Measurements from ENCODE around the gene FCHSD2. TPM values are rescaled to one million over a fixed set of nuclear protein-coding genes. Genes with fewer than 3 reads are reported as not detected.

Gene FCHSD2
- total RNA-seq, 3 donors from 2014 or later (not counting 1 experiment from before 2014, with no cell fraction given), result 39.4 to 59.1 (median 42.1) TPM

DNA sequence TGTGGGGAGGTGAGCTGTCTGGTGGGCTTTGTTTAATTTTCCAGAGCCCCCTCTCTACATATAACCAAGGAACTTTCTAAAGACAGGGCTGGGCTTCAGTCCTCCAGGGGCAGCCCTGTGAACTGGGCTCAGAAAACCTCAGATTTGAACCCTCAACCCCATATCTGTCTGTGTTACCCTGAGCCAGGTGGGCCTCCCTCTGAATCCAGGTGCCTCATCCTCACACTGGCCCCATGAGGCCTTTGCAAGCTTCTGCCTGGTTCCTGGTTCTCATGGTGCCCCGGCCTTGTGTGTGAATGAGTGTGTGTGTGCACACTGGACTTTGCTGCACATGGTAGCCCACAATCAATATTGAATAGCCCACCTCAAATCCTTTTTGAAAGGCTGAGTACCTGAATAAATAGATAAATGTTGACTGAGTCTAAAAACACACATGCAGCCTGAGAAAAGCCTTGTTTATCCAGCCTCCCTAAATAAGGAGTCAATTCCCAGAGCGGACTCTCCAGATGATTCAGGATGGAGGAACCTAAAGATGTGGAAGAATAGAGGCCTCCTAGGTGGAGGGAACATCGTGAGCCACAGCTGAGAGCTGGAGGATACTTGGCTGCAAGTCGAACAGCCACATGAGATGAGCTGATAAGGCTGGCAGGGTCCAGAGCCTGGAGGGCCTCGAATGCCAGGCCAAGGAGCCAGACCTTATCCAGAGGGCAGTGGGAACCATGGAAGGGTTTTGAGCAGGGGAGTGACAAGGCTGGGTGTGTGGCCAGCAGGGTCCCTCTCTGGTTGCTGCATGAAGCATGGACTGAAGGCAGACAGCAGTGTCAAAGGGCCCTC is 47.8 kb upstream of the FCHSD2 start:
- Histone ChIP-seq H3K27me3 (ENCODE audit: control insufficient read depth, insufficient read depth, low read length) (no peaks in the 10 kb centered on the region), H3K4me3 (ENCODE audit: low read length) (no peak overlapping the region), H3K9me3 (ENCODE audit: control insufficient read depth, insufficient read depth, low read length) (no peaks in the 10 kb centered on the region), H3K27ac (ENCODE audit: low read length) (no peak overlapping the region), H3K4me1 (ENCODE audit: control insufficient read depth, insufficient read depth, low read length) (peaks cover 44% of the 10 kb centered on the region), H3K36me3 (ENCODE audit: control insufficient read depth, insufficient read depth, low read length) (no peaks in the 10 kb centered on the region)
- WGBS (ENCODE audit: insufficient coverage), result 70% methylated on average over 5 of the region's 5 CpGs
- H3K4me3 Mint-ChIP-seq, result no peak overlapping the region
- peaks cover 0 to 4% of the 10 kb centered on the region in 2 donors for H3K27me3 Mint-ChIP-seq (ENCODE audit: low read depth in 2 of 2)
- peak overlapping the region in 1 of 2 donors; percentile 33 for H3K27ac Mint-ChIP-seq
- ATAC-seq, result no peak
- DNase-seq, result no peak
- peaks cover 4% of the 10 kb centered on the region in 2 donors for H3K4me1 Mint-ChIP-seq
- TF ChIP-seq, protein P1, sequence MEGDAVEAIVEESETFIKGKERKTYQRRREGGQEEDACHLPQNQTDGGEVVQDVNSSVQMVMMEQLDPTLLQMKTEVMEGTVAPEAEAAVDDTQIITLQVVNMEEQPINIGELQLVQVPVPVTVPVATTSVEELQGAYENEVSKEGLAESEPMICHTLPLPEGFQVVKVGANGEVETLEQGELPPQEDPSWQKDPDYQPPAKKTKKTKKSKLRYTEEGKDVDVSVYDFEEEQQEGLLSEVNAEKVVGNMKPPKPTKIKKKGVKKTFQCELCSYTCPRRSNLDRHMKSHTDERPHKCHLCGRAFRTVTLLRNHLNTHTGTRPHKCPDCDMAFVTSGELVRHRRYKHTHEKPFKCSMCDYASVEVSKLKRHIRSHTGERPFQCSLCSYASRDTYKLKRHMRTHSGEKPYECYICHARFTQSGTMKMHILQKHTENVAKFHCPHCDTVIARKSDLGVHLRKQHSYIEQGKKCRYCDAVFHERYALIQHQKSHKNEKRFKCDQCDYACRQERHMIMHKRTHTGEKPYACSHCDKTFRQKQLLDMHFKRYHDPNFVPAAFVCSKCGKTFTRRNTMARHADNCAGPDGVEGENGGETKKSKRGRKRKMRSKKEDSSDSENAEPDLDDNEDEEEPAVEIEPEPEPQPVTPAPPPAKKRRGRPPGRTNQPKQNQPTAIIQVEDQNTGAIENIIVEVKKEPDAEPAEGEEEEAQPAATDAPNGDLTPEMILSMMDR (IDR thresholded peaks at IDR 0.05), result no peak
- intact Hi-C loops (cut with micrococcal nuclease), result loop anchor here (2.0 kb wide), 1 partner anchor 145 kb away; no protein-coding TSS in a partner anchor
- no peaks in the 10 kb centered on the region for H3K9me3 Mint-ChIP-seq
- no peaks in the 10 kb centered on the region for H3K36me3 Mint-ChIP-seq

DNA sequence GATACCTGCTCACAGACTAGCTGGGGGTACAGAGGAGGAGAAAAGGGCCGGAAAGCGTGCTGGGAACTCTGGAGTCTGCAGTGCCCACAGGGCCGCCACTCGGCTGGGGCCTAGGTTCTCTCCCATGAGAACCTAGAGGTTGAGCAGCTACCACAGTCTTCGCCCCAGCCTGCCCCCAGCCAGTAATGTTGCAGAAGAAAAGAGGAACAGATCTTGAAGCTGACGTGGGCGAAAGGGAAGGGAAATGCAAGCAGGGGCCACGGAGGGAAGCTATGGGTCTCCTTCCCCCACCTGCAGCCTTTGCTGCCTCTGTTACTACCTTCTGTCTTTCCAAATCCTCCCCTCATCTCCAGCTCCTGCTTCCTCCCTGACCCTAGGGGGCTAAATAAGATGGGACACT is 47.2 kb upstream of the FCHSD2 start:
- peaks cover 5 to 6% of the 10 kb centered on the region in 2 donors for H3K4me1 Mint-ChIP-seq
- H3K9me3 Mint-ChIP-seq, result no peaks in the 10 kb centered on the region
- Histone ChIP-seq H3K4me1 (ENCODE audit: control insufficient read depth, insufficient read depth, low read length) (peaks cover 44% of the 10 kb centered on the region), H3K27ac (ENCODE audit: low read length) (peak overlapping the region; percentile 55), H3K36me3 (ENCODE audit: control insufficient read depth, insufficient read depth, low read length) (no peaks in the 10 kb centered on the region), H3K4me3 (ENCODE audit: low read length) (no peak overlapping the region), H3K27me3 (ENCODE audit: control insufficient read depth, insufficient read depth, low read length) (no peaks in the 10 kb centered on the region), H3K9me3 (ENCODE audit: control insufficient read depth, insufficient read depth, low read length) (no peaks in the 10 kb centered on the region)
- TF ChIP-seq, protein P1 (IDR thresholded peaks at IDR 0.05), result no peak
- no peaks in the 10 kb centered on the region for H3K36me3 Mint-ChIP-seq
- peak in 2 of 3 donors; percentile 26 to 65 for ATAC-seq
- H3K27ac Mint-ChIP-seq, result peak overlapping the region in 1 of 2 donors; percentile 33
- intact Hi-C loops (cut with micrococcal nuclease), result no loop called here
- peaks cover 3 to 7% of the 10 kb centered on the region in 2 donors for H3K27me3 Mint-ChIP-seq (ENCODE audit: low read depth in 2 of 2)
- 26% methylated on average over 8 of the region's 8 CpGs for WGBS (ENCODE audit: insufficient coverage)
- no peak for DNase-seq
- H3K4me3 Mint-ChIP-seq, result no peak overlapping the region

- peaks cover 44% of the 10 kb centered on the region for H3K4me1 ChIP-seq (ENCODE audit: control insufficient read depth, insufficient read depth, low read length)
- intact Hi-C loops (cut with micrococcal nuclease), result no loop called here
- no peaks in the 10 kb centered on the region for H3K36me3 ChIP-seq (ENCODE audit: control insufficient read depth, insufficient read depth, low read length)
- no peak overlapping the region for H3K4me3 ChIP-seq (ENCODE audit: low read length)
- 94% methylated on average over 4 of the region's 4 CpGs for WGBS (ENCODE audit: insufficient coverage)
- Mint-ChIP-seq H3K27me3 (ENCODE audit: low read depth in 2 of 2) (peaks cover 8 to 9% of the 10 kb centered on the region in 2 donors), H3K9me3 (no peaks in the 10 kb centered on the region), H3K36me3 (no peaks in the 10 kb centered on the region), H3K27ac (no peak overlapping the region), H3K4me1 (peaks cover 5 to 6% of the 10 kb centered on the region in 2 donors), H3K4me3 (no peak overlapping the region)
- H3K27me3 ChIP-seq (ENCODE audit: control insufficient read depth, insufficient read depth, low read length), result no peaks in the 10 kb centered on the region
- DNase-seq (no peak), ATAC-seq (no peak)
- no peak overlapping the region for H3K27ac ChIP-seq (ENCODE audit: low read length)
- TF ChIP-seq, protein P1 (IDR thresholded peaks at IDR 0.05), result no peak
- H3K9me3 ChIP-seq (ENCODE audit: control insufficient read depth, insufficient read depth, low read length), result no peaks in the 10 kb centered on the region
These were observed 46.2 kb upstream of the FCHSD2 start for GRCh38 chr11:73188301-73188700.
